B cell (primary cell): ENCODE measurements around the gene PANX3.
A peak's percentile ranks its signal among the peaks of the same experiment; 100 is the strongest.

Source experiments
- CTCF ChIP-seq: fragments of 200-600 bp; IDR thresholded peaks from one replicate; pipeline ENCODE4 v1.8.0; 2022; ENCODE audit warnings: antibody characterized with exemption, mild to moderate bottlenecking
- EZH2 ChIP-seq: IDR thresholded peaks from 2 replicates; pipeline ENCODE4 v1.6.1; 2012; ENCODE audit warnings: borderline replicate concordance, low read depth, mild to moderate bottlenecking, moderate library complexity, low read length; ENCODE audit not compliant: insufficient read depth, poor library complexity, severe bottlenecking

DNA sequence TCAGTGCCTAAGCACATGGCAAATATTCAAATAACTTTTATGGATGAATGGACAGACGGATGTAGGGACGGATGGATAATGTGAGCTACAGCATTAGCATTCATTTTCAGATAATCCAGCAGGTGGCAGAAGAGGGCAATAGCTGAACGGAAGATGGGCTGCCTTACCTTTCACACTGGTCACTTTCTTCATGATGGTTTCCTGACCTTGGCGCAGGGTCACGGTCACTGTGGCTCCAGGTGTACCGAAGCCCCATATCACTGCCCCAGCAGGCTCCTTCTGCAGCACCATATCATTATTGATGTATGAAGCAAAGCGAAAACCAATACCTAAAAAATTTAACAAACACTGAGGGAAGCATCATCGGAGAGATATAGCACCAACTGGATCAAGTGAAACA, 58.0 kb downstream of the PANX3 start:
- TF ChIP-seq CTCF (peak; percentile 96), EZH2 (no peak)
